ENCODE measurements around the gene MCTP1.
"Not testable (repeated sequence)": the region's sequence is repeated elsewhere in the genome, so short reads cannot be mapped to it uniquely, and the experiment has no call there.

The MCTP1 gene

GRCh38 chr5:95178046-95178651 is 106.7 kb downstream of the MCTP1 start:
- peak; percentile 36 for DNase-seq

- no peak for DNase-seq
Observed at GRCh38 chr5:95177456-95177855, 107.4 kb downstream of the MCTP1 start.

- no peak for DNase-seq
Observed at GRCh38 chr5:95175106-95175505, 109.8 kb downstream of the MCTP1 start.

GRCh38 chr5:95172659-95173058 is 112.2 kb downstream of the MCTP1 start:
- DNase-seq = no peak

GRCh38 chr5:95164861-95165260 is 120.0 kb downstream of the MCTP1 start:
- DNase-seq = no peak

- DNase-seq = no peak
Observed at GRCh38 chr5:95163079-95163478, 121.8 kb downstream of the MCTP1 start.

- no peak for DNase-seq
Observed at GRCh38 chr5:95162231-95162992, 122.5 kb downstream of the MCTP1 start.

GRCh38 chr5:95159603-95160002 is 125.3 kb downstream of the MCTP1 start:
- DNase-seq = no peak

GRCh38 chr5:95155888-95156287 is 129.0 kb downstream of the MCTP1 start:
- DNase-seq = no peak

GRCh38 chr5:95153511-95153910 is 131.4 kb downstream of the MCTP1 start:
- no peak for DNase-seq

GRCh38 chr5:95152535-95152934 is 132.4 kb downstream of the MCTP1 start:
- no peak for DNase-seq

- DNase-seq = no peak
Observed at GRCh38 chr5:95152131-95152530, 132.8 kb downstream of the MCTP1 start.

GRCh38 chr5:95151694-95152093 is 133.2 kb downstream of the MCTP1 start:
- DNase-seq = no peak

- DNase-seq = no peak
Observed at GRCh38 chr5:95149387-95149786, 135.5 kb downstream of the MCTP1 start.

GRCh38 chr5:95148453-95148852 is 136.4 kb downstream of the MCTP1 start:
- no peak for DNase-seq

- DNase-seq = not testable (repeated sequence)
Observed at GRCh38 chr5:95143858-95144257, 141.0 kb downstream of the MCTP1 start.

GRCh38 chr5:95142145-95142544 is 142.7 kb downstream of the MCTP1 start:
- DNase-seq = no peak

GRCh38 chr5:95141141-95141540 is 143.8 kb downstream of the MCTP1 start:
- no peak for DNase-seq

- DNase-seq = no peak
Observed at GRCh38 chr5:95134326-95134725, 150.6 kb downstream of the MCTP1 start.

- no peak for DNase-seq
Observed at GRCh38 chr5:95132096-95132495, 152.8 kb downstream of the MCTP1 start.

GRCh38 chr5:95130941-95131340 is 154.0 kb downstream of the MCTP1 start:
- peak; percentile 25 for DNase-seq

GRCh38 chr5:95124731-95125130 is 160.2 kb downstream of the MCTP1 start:
- no peak for DNase-seq

- DNase-seq = no peak
Observed at GRCh38 chr5:95124101-95124500, 160.8 kb downstream of the MCTP1 start.

GRCh38 chr5:95114902-95115301 is 170.0 kb downstream of the MCTP1 start:
- DNase-seq = no peak

GRCh38 chr5:95114305-95114704 is 170.6 kb downstream of the MCTP1 start:
- no peak for DNase-seq
